Forelimb muscle (tissue), 1 donor: ENCODE data around the gene SPTSSB. TPM values are rescaled to one million over a fixed set of nuclear protein-coding genes. Genes with fewer than 3 reads are reported as not detected.

ENCODE experiments used
- DNase-seq: peaks from one replicate; pipeline ENCODE4 v3.0.0-alpha.2; 2013; ENCODE audit warnings: low read depth
- polyA plus RNA-seq: library from polyadenylated mRNA; unstranded; fragments of 120-200 nt; gene quantifications from one replicate; pipeline ENCODE4 v1.2.1, GENCODE V29; 2013; ENCODE audit not compliant: insufficient read length

SPTSSB gene
- polyA plus RNA-seq, 1 donor, result 0.59 TPM

- DNase-seq, result no peak
Observed at GRCh38 chr3:161339517-161340500, 31.5 kb downstream of the SPTSSB start.

GRCh38 chr3:161337311-161337710 is 34.0 kb downstream of the SPTSSB start:
- no peak for DNase-seq

- DNase-seq, result no peak
Observed at GRCh38 chr3:161336661-161337060, 34.7 kb downstream of the SPTSSB start.

- no peak for DNase-seq
Observed at GRCh38 chr3:161333696-161334095, 37.6 kb downstream of the SPTSSB start.

GRCh38 chr3:161332792-161333191 is 38.5 kb downstream of the SPTSSB start:
- no peak for DNase-seq

GRCh38 chr3:161325059-161325458 is 46.3 kb downstream of the SPTSSB start:
- no peak for DNase-seq

GRCh38 chr3:161323926-161324621 is 47.2 kb downstream of the SPTSSB start:
- no peak for DNase-seq

- no peak for DNase-seq
Observed at GRCh38 chr3:161322781-161323568, 48.3 kb downstream of the SPTSSB start.

GRCh38 chr3:161320837-161321236 is 50.5 kb downstream of the SPTSSB start:
- no peak for DNase-seq

- no peak for DNase-seq
Observed at GRCh38 chr3:161319867-161320266, 51.5 kb downstream of the SPTSSB start.

- no peak for DNase-seq
Observed at GRCh38 chr3:161317077-161317476, 54.2 kb downstream of the SPTSSB start.

- no peak for DNase-seq
Observed at GRCh38 chr3:161316006-161316689, 55.2 kb downstream of the SPTSSB start.

- DNase-seq, result no peak
Observed at GRCh38 chr3:161314836-161315395, 56.4 kb downstream of the SPTSSB start.

- no peak for DNase-seq
Observed at GRCh38 chr3:161310649-161311423, 60.5 kb downstream of the SPTSSB start.

GRCh38 chr3:161305095-161305991 is 66.0 kb downstream of the SPTSSB start:
- DNase-seq, result no peak

GRCh38 chr3:161296814-161297213 is 74.5 kb downstream of the SPTSSB start:
- no peak for DNase-seq

GRCh38 chr3:161295325-161295724 is 76.0 kb downstream of the SPTSSB start:
- no peak for DNase-seq
